Hepatocyte (in vitro differentiated cells): ENCODE measurements around the gene NIM1K. TPM values are rescaled to one million over a fixed set of nuclear protein-coding genes. Genes with fewer than 3 reads are reported as not detected.

Experiments used
- DNase-seq: peaks from one replicate; pipeline ENCODE4 v3.0.0-alpha.2; 2016; ENCODE audit warnings: low spot score
- H2AFZ ChIP-seq: fragments of 200-600 bp; sonication (generic); 2 replicates; pipeline ENCODE4 v1.6.0; 2016; ENCODE audit warnings: antibody characterized with exemption, mild to moderate bottlenecking
- H3K27ac ChIP-seq: fragments of 200-600 bp; sonication (generic); 2 replicates; pipeline ENCODE4 v1.5.1; 2016; ENCODE audit warnings: mild to moderate bottlenecking
- H3K27me3 ChIP-seq: fragments of 200-600 bp; sonication (generic); 2 replicates; pipeline ENCODE4 v1.6.1; 2016
- H3K36me3 ChIP-seq: fragments of 200-600 bp; sonication (generic); replicated peaks from 2 replicates; pipeline ENCODE4 v1.5.1; 2016; ENCODE audit warnings: low read depth; ENCODE audit not compliant: insufficient read depth
- H3K4me1 ChIP-seq: fragments of 200-600 bp; sonication (generic); 2 replicates; pipeline ENCODE4 v1.5.1; 2016; ENCODE audit warnings: mild to moderate bottlenecking, moderate library complexity; ENCODE audit not compliant: insufficient read depth
- H3K4me2 ChIP-seq: fragments of 200-600 bp; sonication (generic); 2 replicates; pipeline ENCODE4 v1.6.0; 2016
- H3K4me3 ChIP-seq: fragments of 200-600 bp; sonication (generic); 2 replicates; pipeline ENCODE4 v1.5.1; 2016; ENCODE audit warnings: mild to moderate bottlenecking
- H3K79me2 ChIP-seq: fragments of 200-600 bp; sonication (generic); 2 replicates; pipeline ENCODE4 v1.6.0; 2017; ENCODE audit warnings: mild to moderate bottlenecking
- H3K9me2 ChIP-seq: fragments of 200-600 bp; sonication (generic); replicated peaks from 2 replicates; pipeline ENCODE4 v1.6.0; 2017; ENCODE audit warnings: mild to moderate bottlenecking; ENCODE audit not compliant: insufficient read depth
- H3K9me3 ChIP-seq: fragments of 200-600 bp; sonication (generic); 2 replicates; pipeline ENCODE4 v1.5.1; 2016; ENCODE audit warnings: low read depth, mild to moderate bottlenecking
- H4K20me1 ChIP-seq: fragments of 200-600 bp; sonication (generic); 2 replicates; pipeline ENCODE4 v1.6.0; 2016; ENCODE audit warnings: mild to moderate bottlenecking; ENCODE audit not compliant: insufficient read depth, poor library complexity, severe bottlenecking
- CTCF ChIP-seq: fragments of 200-600 bp; sonication (generic); IDR thresholded peaks from 2 replicates; pipeline ENCODE4 v1.5.1; 2016; ENCODE audit warnings: antibody characterized with exemption, mild to moderate bottlenecking; ENCODE audit not compliant: poor library complexity
- EZH2 ChIP-seq: fragments of 200-600 bp; sonication (generic); IDR thresholded peaks from 2 replicates; pipeline ENCODE4 v1.6.1; 2016; ENCODE audit warnings: antibody characterized with exemption, mild to moderate bottlenecking, borderline replicate concordance
- EZH2phosphoT487 ChIP-seq: fragments of 200-600 bp; sonication (generic); IDR thresholded peaks from one replicate; pipeline ENCODE4 v1.6.1; 2018; ENCODE audit warnings: antibody characterized with exemption, mild to moderate bottlenecking, low read depth, moderate library complexity; ENCODE audit not compliant: unreplicated experiment, severe bottlenecking
- WGBS: methylation state at CpG from one replicate; pipeline ENCODE4 v1.1.6; 2016; ENCODE audit warnings: low lambda C conversion rate; ENCODE audit errors: missing lambda C conversion rate; 5-methylcytosine and 5-hydroxymethylcytosine counted together
- polyA plus RNA-seq: library from polyadenylated mRNA; unstranded; fragments of >200 nt; fragmentation: Nextera tagmentation; extraction: Ambion mirVana; gene quantifications from 2 replicates; pipeline ENCODE4 v1.2.1, GENCODE V29; 2016
- total RNA-seq: library from RNA; depleted of rRNA; stranded (reverse); fragments of >200 nt; gene quantifications from 2 replicates; pipeline ENCODE4 v1.2.3, GENCODE V29; 2014

Gene NIM1K
- total and polyA plus RNA-seq, 2 experiments from 2014 or later: not detected

- WGBS: 89% methylated on average over 2 of the region's 2 CpGs
- Histone ChIP-seq H3K36me3 (peaks cover 10% of the 10 kb centered on the region), H3K4me2 (no peak overlapping the region), H3K27me3 (no peaks in the 10 kb centered on the region), H3K9me3 (no peaks in the 10 kb centered on the region), H2AFZ (no peak overlapping the region), H3K9me2 (no peaks in the 10 kb centered on the region), H3K27ac (no peak overlapping the region), H3K4me1 (no peaks in the 10 kb centered on the region), H4K20me1 (peaks cover 76% of the 10 kb centered on the region), H3K4me3 (no peak overlapping the region), H3K79me2 (peaks cover 42% of the 10 kb centered on the region)
- no peak for DNase-seq
- no peak for TF ChIP-seq EZH2
- no peak for TF ChIP-seq CTCF
- TF ChIP-seq EZH2phosphoT487: no peak
Measured at GRCh38 chr5:43295202-43295601, 103.2 kb downstream of the NIM1K start.

DNA sequence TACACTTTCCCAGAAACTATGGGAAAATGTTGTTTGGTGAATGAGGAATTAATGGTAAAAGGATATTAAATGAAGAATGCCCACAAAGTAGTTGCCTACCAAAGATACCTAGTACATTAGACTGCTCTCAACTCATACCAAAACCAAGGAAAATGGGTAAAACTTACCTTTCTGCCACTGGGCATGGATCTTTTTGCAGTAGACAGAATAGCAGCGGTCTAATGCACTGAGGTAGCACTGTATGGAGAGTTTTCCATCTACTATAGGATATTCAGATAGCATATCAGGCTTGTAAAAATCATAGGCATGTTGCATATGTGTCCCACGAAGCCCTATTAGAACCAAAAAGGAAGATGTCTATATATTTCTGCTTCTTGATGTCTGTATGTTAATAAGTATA, 104.8 kb downstream of the NIM1K start:
- WGBS: 94% methylated on average over 2 of the region's 2 CpGs
- no peak overlapping the region for H3K4me2 ChIP-seq
- no peaks in the 10 kb centered on the region for H3K9me3 ChIP-seq
- no peaks in the 10 kb centered on the region for H3K4me1 ChIP-seq
- no peaks in the 10 kb centered on the region for H3K27me3 ChIP-seq
- no peak overlapping the region for H3K4me3 ChIP-seq
- TF ChIP-seq EZH2phosphoT487: no peak
- TF ChIP-seq EZH2: no peak
- TF ChIP-seq CTCF: no peak
- peaks cover 58% of the 10 kb centered on the region for H3K79me2 ChIP-seq
- H3K36me3 ChIP-seq: peaks cover 10% of the 10 kb centered on the region
- no peak overlapping the region for H3K27ac ChIP-seq
- no peak for DNase-seq
- peaks cover 85% of the 10 kb centered on the region for H4K20me1 ChIP-seq
- no peaks in the 10 kb centered on the region for H3K9me2 ChIP-seq
- H2AFZ ChIP-seq: no peak overlapping the region

- WGBS: 87% methylated on average over 5 of the region's 5 CpGs
- Histone ChIP-seq H2AFZ (no peak overlapping the region), H3K79me2 (peaks cover 74% of the 10 kb centered on the region), H3K9me2 (no peaks in the 10 kb centered on the region), H3K4me1 (no peaks in the 10 kb centered on the region), H4K20me1 (peaks cover 95% of the 10 kb centered on the region), H3K9me3 (no peaks in the 10 kb centered on the region), H3K4me3 (no peak overlapping the region), H3K4me2 (no peak overlapping the region), H3K27ac (no peak overlapping the region), H3K27me3 (no peaks in the 10 kb centered on the region), H3K36me3 (peaks cover 7% of the 10 kb centered on the region)
- no peak for TF ChIP-seq EZH2
- TF ChIP-seq CTCF: no peak
- TF ChIP-seq EZH2phosphoT487: no peak
- DNase-seq: no peak
Measured at GRCh38 chr5:43298443-43298842, 106.4 kb downstream of the NIM1K start.

GRCh38 chr5:43300112-43300511, 108.1 kb downstream of the NIM1K start:
- TF ChIP-seq EZH2: no peak
- no peak for TF ChIP-seq EZH2phosphoT487
- no peak for TF ChIP-seq CTCF
- H3K27me3 ChIP-seq: no peaks in the 10 kb centered on the region
- 100% methylated on average over 1 of the region's 1 CpG for WGBS

More at GRCh38 chr5:43300112-43300511, 108.1 kb downstream of the NIM1K start:
- Histone ChIP-seq H3K4me2 (no peak overlapping the region), H3K27ac (no peak overlapping the region), H3K4me1 (peaks cover 7% of the 10 kb centered on the region), H3K36me3 (peaks cover 7% of the 10 kb centered on the region), H3K79me2 (peaks cover 91% of the 10 kb centered on the region), H3K4me3 (no peak overlapping the region), H2AFZ (no peak overlapping the region), H3K9me2 (no peaks in the 10 kb centered on the region), H3K9me3 (no peaks in the 10 kb centered on the region), H4K20me1 (peaks cover 98% of the 10 kb centered on the region)
- no peak for DNase-seq
